Amygdala (tissue), 56 donors: ENCODE measurements around the gene CCDC40.

Experiments
- DNase-seq, 56 donors: peaks; one replicate each; lab custom pipeline; 2025; lab: John Stamatoyannopoulos, UW

Gene CCDC40

DNA sequence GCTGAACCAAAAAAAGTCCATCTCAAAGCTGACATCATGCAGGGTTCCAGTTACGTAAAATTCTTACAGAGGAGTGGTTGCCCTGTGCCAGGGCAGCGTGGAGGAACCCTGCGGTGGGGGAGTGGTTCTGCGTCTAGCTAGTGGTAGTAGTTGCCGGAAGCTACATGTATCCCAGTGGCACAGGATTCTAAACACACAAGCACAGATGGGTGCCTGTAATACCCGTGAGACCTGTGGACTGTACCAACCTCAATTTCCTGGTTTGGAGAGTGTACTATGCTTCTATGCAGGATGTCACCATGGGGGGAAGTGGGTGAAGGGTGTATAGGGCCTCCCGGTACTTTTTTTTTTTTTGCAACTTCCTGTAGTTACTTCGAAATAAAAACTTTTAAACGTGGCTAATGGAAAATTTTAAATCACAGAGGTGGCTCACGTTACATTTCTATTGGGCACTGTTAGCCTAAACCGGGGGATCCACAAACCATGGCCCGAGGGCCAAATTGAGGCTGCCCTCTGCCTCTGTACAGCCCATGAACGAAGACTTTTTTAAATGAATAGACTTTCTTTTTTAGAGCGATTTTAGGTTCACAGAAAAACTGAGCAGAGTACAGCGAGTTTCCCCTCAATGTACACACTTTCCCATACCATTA, 39.3 kb upstream of the CCDC40 start:
- no peak for DNase-seq

DNA sequence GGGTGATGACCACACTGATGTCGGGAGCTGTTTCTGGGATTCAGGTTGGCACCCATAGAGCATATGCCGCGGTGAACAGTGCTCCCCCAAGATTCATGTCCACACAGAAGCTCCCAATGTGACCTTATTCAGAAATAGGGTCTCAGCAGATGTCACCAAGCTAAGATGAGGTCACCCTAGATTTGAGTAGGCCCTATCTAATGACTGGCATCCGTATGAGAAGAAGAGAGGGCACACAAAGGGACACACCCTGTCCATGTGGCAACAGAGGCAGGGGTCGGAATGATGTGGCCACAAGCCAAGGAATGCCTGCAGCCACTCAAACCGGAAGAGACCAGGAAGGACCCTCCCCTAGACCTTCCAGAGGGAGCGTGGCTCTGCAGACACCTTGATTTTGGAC, 36.3 kb upstream of the CCDC40 start:
- DNase-seq, result no peak

GRCh38 chr17:80000981-80001775, 35.3 kb upstream of the CCDC40 start:
- DNase-seq, result peak in 12 of 56 donors; percentile 7 to 41 (median 28)

GRCh38 chr17:80002070-80002641, 34.3 kb upstream of the CCDC40 start:
- no peak for DNase-seq

- DNase-seq, result no peak
Measured at GRCh38 chr17:80002690-80003490, 33.6 kb upstream of the CCDC40 start.

DNA sequence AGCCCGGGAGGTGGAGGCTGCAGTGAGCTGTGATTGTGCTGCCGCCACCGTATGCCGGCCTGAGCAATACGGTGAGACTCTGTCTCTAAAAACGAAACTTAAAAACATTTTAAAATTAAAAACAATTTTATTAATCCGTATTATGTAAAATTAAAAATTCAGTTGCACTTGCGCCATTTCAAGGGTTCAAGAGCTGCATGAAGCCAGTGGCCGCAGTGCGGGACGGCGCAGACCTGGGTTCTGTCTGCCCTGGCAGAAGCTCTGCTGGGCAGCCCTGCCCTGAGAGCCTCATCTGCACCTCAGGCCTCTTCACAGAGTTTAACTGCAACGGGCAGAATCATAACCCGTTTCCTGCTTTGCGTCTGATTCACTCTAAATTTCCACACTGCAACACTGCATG, 32.5 kb upstream of the CCDC40 start:
- no peak for DNase-seq

- peak in 22 of 56 donors; percentile 6 to 42 (median 24) for DNase-seq
Measured at GRCh38 chr17:80005360-80006338, 30.8 kb upstream of the CCDC40 start.

DNA sequence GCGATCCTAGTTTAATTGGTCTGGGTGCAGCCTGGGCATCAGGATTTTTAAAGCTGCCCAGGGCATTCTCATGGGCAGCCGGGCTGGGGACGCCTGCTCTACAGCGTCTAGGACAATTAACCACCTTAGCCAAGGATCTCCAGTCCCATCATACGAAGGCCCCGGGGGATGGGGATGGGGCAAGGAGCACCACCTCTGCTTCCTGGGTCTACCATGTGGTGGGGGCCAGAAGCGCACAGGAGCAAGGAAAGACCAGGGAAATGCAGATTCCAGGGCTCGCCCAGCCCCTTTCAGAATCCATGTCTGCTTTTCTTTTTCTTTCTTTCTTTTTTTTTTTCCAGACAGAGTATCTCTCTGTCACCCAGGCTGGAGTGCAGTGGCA, 30.1 kb upstream of the CCDC40 start:
- DNase-seq, result no peak

DNA sequence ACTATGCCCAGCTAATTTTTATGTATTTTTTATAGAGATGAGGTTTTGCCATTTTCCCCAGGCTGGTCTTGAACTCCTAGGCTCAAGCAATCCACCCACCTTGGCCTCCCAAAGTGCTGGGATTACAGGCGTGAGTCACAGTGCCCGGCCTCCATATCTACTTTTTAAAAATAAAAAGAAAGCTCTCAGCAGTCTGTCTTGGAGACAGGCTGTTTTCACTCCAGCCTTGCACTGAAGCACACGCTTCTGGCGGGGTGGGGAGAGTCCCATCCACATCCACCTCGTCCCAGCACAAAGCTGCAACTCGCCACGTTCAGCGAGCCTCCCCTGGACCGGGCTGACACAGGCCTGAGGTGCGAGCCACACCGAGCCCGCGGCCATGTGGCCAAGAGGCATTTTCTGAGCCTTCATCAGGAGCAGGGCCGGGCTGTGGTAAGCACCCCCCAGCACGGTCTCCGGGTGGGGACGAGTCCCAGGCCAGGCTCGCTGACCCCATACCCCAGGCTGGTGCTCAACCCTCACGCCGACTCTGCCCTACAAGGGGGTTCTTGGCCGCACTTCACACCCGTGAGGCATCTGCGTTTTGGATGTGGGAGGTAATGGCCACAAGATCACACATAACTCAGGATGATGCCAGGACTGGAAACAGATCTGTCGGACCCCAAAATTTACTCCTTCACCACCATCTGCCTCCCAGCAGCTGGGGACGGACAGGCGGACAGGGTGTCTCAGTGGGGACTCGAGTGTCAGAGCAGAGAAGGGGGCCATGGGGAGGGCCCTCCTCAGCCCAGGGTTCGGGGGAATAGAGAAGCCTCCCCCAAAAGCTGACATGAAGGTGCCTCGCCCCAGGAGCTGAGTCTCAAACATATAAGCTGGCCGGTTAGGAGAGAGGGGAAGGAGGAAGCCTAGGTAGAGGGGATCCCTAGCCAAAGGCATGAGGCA, 29.4 kb upstream of the CCDC40 start:
- DNase-seq, result no peak

- no peak for DNase-seq
Measured at GRCh38 chr17:80007939-80008338, 28.5 kb upstream of the CCDC40 start.

GRCh38 chr17:80008383-80008840, 28.0 kb upstream of the CCDC40 start:
- DNase-seq, result peak in 34 of 56 donors; percentile 8 to 72 (median 28)

DNA sequence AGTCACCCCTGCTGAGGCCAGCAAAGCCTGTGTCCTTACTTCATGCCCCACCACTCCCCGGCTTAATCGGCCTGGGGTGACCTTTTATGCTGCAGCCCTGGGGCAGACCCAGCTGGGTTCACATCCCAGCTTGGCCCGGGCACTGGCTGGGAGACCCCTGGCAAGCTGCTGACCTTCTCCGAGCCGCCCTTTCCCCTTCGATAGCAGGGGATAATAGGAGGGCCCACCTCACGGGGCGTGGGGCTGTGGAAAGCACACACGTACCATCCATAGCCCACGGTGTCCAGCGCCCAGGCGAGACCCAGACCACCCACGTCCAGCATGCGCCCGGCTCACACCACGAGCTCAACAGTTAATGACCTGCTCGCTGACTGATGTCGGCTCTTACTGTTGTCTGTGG, 27.6 kb upstream of the CCDC40 start:
- DNase-seq, result no peak

- no peak for DNase-seq
Measured at GRCh38 chr17:80009391-80010282, 26.8 kb upstream of the CCDC40 start.

DNA sequence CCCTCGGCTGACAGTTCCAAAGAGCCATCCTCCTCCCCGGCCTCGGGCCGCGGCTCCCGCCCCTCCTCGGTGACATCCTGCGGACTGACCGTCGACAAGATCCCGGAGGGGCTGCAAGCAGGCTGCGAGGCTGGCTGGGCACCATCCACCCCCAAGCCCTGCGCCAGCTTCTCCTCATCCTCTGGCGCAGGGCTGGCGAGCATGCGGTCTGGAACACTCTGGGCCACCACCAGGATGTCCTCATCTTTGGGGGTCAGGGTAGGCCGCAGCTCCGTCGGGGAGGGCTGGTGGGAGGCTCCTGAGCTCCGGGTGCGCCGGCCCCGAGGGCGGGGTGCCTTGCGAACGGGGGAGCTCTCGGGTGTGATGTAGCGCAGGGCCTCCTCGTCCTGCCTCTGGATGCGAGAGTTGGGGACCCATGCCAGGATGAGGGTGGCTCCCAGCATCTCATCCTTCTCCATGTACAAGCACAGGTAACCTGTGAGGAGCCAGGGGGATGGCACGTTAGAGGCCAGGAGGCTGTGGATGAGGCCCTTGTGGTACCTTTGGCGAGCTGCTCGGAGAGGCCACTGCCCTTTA, 26.1 kb upstream of the CCDC40 start:
- DNase-seq, result no peak

DNA sequence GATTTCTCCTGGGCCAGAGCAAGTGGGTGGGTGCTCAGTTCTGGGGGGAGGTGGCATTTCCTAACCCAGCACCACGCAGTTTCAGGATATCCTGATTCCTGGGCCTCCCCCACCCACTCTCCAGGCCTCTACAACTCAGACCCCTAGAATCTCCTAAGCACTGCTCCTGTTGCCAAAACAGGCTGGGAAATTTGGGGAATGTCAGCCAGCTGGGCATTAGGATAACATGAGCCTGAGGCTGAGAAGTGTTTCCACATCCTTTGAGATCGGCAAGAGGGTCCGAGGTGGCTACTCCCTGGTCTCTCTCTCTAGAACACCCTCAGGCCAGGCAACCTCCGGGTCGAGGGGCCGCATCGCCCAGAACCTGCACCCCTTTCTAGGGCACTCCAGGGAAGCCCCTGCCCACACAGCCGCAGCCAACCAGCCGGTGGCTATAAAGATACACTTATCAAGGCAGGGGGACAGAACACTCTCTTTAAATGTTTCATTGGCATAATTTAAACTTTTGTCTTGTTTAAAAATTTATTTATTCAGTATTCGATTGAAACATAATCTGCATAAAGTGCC, 24.4 kb upstream of the CCDC40 start:
- DNase-seq, result no peak
